ENCODE measurements around the gene NRP2. TPM values are rescaled to one million over a fixed set of nuclear protein-coding genes. Genes with fewer than 3 reads are reported as not detected.

The NRP2 gene
- total RNA-seq, 1 donor from 2014 or later: 89.0 TPM

- Mint-ChIP-seq H3K27me3 (ENCODE audit: unreplicated experiment) (no peaks in the 10 kb centered on the region), H3K27ac (ENCODE audit: unreplicated experiment) (no peak overlapping the region), H3K36me3 (ENCODE audit: unreplicated experiment) (no peaks in the 10 kb centered on the region), H3K4me3 (ENCODE audit: unreplicated experiment) (no peak overlapping the region), H3K4me1 (ENCODE audit: low read depth, unreplicated experiment) (peaks cover 12% of the 10 kb centered on the region), H3K9me3 (ENCODE audit: unreplicated experiment) (no peaks in the 10 kb centered on the region)
- no peak for DNase-seq
- TF ChIP-seq, protein P1, sequence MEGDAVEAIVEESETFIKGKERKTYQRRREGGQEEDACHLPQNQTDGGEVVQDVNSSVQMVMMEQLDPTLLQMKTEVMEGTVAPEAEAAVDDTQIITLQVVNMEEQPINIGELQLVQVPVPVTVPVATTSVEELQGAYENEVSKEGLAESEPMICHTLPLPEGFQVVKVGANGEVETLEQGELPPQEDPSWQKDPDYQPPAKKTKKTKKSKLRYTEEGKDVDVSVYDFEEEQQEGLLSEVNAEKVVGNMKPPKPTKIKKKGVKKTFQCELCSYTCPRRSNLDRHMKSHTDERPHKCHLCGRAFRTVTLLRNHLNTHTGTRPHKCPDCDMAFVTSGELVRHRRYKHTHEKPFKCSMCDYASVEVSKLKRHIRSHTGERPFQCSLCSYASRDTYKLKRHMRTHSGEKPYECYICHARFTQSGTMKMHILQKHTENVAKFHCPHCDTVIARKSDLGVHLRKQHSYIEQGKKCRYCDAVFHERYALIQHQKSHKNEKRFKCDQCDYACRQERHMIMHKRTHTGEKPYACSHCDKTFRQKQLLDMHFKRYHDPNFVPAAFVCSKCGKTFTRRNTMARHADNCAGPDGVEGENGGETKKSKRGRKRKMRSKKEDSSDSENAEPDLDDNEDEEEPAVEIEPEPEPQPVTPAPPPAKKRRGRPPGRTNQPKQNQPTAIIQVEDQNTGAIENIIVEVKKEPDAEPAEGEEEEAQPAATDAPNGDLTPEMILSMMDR (IDR thresholded peaks at IDR 0.05; ENCODE audit: partially characterized antibody, unreplicated experiment): no peak
Measured at GRCh38 chr2:205807758-205808157, 125.5 kb downstream of the NRP2 start.

DNA sequence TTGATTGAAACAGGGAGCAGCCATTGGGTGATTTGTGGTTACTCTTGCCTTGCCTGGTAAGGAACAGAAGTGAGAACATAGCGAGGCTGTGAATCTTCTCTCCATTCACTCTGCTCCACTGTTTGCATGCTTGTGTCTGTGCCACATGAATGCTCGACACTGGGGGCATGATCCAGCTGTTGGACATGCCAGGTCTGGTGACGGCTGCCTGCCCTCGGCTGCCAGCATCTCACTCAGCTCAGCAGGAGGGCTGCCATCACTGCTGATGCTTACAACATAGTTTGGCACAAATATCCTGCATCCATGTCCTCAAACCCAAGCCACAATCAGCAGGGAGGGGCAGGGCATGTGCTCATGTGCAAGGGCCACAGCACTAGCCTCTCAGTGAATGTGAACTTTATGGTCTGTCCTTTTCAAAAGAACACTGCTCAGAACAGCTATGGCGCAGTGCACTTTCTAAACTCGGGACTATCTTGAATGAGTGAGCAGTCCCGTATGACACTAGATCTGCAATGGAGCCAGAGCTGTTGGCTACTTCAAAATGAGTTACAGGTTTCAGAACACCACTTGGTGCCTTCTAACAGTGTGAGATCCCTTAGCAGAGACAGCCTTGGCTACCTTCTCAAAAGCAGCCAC is 126.3 kb downstream of the NRP2 start:
- no peaks in the 10 kb centered on the region for H3K36me3 Mint-ChIP-seq (ENCODE audit: unreplicated experiment)
- H3K27me3 Mint-ChIP-seq (ENCODE audit: unreplicated experiment): no peaks in the 10 kb centered on the region
- no peak for DNase-seq
- TF ChIP-seq, protein P1 (IDR thresholded peaks at IDR 0.05; ENCODE audit: partially characterized antibody, unreplicated experiment): no peak
- H3K4me1 Mint-ChIP-seq (ENCODE audit: low read depth, unreplicated experiment): peaks cover 12% of the 10 kb centered on the region
- no peak overlapping the region for H3K27ac Mint-ChIP-seq (ENCODE audit: unreplicated experiment)
- H3K9me3 Mint-ChIP-seq (ENCODE audit: unreplicated experiment): no peaks in the 10 kb centered on the region
- no peak overlapping the region for H3K4me3 Mint-ChIP-seq (ENCODE audit: unreplicated experiment)

DNA sequence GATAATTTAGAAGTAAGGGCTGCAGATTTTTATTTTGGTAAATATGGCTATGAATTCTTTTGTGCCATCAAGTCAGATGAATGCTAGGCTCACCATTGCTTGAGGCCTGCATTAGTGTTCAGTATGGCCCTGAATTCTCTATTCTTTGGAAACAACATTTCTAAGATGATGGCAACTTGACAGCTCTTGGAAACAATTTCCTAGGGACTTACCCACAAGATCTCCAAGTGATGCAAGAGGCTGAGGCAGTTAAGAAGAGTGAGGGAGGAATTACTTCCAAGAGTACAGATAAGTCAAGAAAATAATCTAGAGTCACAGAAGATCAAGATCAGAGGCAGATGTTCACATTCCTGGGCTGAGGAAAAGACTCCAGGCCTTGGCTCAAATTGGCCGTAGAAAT is 129.1 kb downstream of the NRP2 start:
- no peak overlapping the region for H3K4me3 Mint-ChIP-seq (ENCODE audit: unreplicated experiment)
- H3K36me3 Mint-ChIP-seq (ENCODE audit: unreplicated experiment): no peaks in the 10 kb centered on the region

DNA sequence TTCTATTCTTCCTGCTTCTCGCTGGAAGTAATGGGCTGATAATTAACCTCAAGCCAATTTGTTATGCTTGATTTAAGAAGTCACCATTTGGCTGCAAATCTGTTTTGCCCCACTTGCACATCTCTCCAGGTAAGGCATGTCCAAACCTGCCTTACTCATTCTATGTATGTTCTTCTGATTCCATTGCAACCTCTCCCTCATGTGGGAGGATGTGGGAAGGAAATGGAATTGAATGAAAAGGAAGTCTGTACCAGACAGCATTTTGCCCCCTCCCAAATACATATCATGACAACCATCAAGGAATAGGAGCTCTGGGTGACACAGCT is 131.7 kb downstream of the NRP2 start:
- no peak for DNase-seq
- Mint-ChIP-seq H3K36me3 (ENCODE audit: unreplicated experiment) (no peaks in the 10 kb centered on the region), H3K4me1 (ENCODE audit: low read depth, unreplicated experiment) (no peaks in the 10 kb centered on the region), H3K27me3 (ENCODE audit: unreplicated experiment) (no peaks in the 10 kb centered on the region), H3K27ac (ENCODE audit: unreplicated experiment) (no peak overlapping the region), H3K4me3 (ENCODE audit: unreplicated experiment) (no peak overlapping the region), H3K9me3 (ENCODE audit: unreplicated experiment) (peaks cover 1% of the 10 kb centered on the region)
- TF ChIP-seq, protein P1 (IDR thresholded peaks at IDR 0.05; ENCODE audit: partially characterized antibody, unreplicated experiment): no peak

More for the DNA sequence above, 129.1 kb downstream of the NRP2 start:
- H3K27ac Mint-ChIP-seq (ENCODE audit: unreplicated experiment): no peak overlapping the region
- no peak for DNase-seq
- H3K27me3 Mint-ChIP-seq (ENCODE audit: unreplicated experiment): no peaks in the 10 kb centered on the region
- no peaks in the 10 kb centered on the region for H3K9me3 Mint-ChIP-seq (ENCODE audit: unreplicated experiment)
- TF ChIP-seq, protein P1 (IDR thresholded peaks at IDR 0.05; ENCODE audit: partially characterized antibody, unreplicated experiment): no peak
- no peaks in the 10 kb centered on the region for H3K4me1 Mint-ChIP-seq (ENCODE audit: low read depth, unreplicated experiment)

- TF ChIP-seq, protein P1 (IDR thresholded peaks at IDR 0.05; ENCODE audit: partially characterized antibody, unreplicated experiment): no peak
- no peaks in the 10 kb centered on the region for H3K36me3 Mint-ChIP-seq (ENCODE audit: unreplicated experiment)
- DNase-seq: no peak
- no peak overlapping the region for H3K27ac Mint-ChIP-seq (ENCODE audit: unreplicated experiment)
- H3K4me1 Mint-ChIP-seq (ENCODE audit: low read depth, unreplicated experiment): no peaks in the 10 kb centered on the region
- no peak overlapping the region for H3K4me3 Mint-ChIP-seq (ENCODE audit: unreplicated experiment)
- H3K9me3 Mint-ChIP-seq (ENCODE audit: unreplicated experiment): peaks cover 1% of the 10 kb centered on the region
- H3K27me3 Mint-ChIP-seq (ENCODE audit: unreplicated experiment): no peaks in the 10 kb centered on the region
Measured at GRCh38 chr2:205815673-205816072, 133.4 kb downstream of the NRP2 start.
